HUES64 (cell line): Measurements from ENCODE around the gene CST7.

Experiments
- H3K27ac ChIP-seq: 2 replicates; pipeline ENCODE4 v1.7.0; 2013; ENCODE audit warnings: low read depth, low read length, inconsistent platforms
- H3K27me3 ChIP-seq: 2 replicates; pipeline ENCODE4 v1.6.1; 2013; ENCODE audit warnings: mild to moderate bottlenecking, low read length; ENCODE audit not compliant: insufficient read depth
- H3K36me3 ChIP-seq: 2 replicates; pipeline ENCODE4 v1.6.1; 2013; ENCODE audit warnings: mild to moderate bottlenecking, low read length; ENCODE audit not compliant: insufficient read depth
- H3K4me1 ChIP-seq: 2 replicates; pipeline ENCODE4 v1.6.1; 2013; ENCODE audit warnings: mild to moderate bottlenecking, low read length, moderate library complexity; ENCODE audit not compliant: insufficient read depth
- H3K4me3 ChIP-seq: 2 replicates; pipeline ENCODE4 v1.5.1; 2013; ENCODE audit warnings: mild to moderate bottlenecking, low read length, moderate library complexity
- H3K9ac ChIP-seq: 2 replicates; pipeline ENCODE4 v1.6.1; 2013; ENCODE audit warnings: mild to moderate bottlenecking, low read depth, low read length
- H3K9me3 ChIP-seq: 2 replicates; pipeline ENCODE4 v1.6.1; 2013; ENCODE audit warnings: low read depth, low read length; ENCODE audit not compliant: insufficient read depth
- WGBS: fragments of 150-250, 120-280 bp; methylation state at CpG from one replicate; pipeline ENCODE4 v1.1.7; 2013; ENCODE audit warnings: missing lambda C conversion rate; 5-methylcytosine and 5-hydroxymethylcytosine counted together

CST7 gene

DNA sequence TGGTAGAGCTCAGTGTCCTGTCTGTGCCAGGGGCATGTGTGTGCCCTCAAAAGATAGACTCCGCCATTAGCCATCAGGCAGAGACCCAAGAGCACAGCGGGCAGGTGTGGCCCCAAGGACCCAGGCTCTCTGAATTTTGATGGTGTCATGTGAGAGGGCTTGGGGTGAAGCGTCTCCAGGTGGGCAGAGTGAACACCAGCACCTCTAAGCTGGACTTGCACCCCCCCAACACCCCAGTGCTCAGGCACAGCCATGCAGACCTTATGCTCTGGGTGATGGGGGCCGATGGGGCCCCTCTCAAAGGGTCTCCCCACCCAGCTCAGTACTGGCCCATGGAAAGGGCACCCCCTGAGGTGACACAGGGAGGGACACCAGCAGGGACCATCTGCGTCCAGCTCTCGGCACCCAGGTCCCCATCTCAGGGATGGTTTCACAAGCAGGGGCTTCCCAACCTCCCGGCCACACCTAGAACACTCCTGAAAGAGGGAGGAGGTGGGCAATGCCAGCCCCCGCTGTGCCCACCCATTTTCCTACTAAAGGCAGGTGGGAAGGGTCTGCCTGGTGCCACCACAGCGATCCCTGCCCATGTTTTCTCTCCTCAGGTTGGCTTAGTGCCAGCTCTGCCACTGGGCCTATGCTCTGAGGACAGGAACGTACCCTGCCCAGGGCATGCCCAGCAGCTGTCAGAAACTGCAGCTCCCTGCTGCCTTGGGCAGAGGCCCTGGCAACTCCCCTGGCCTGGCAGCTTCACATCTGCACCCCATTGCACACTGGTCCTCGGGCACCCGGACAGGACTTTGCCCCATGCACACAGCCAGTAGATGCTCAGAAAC lies 3.5 kb downstream of the CST7 start:
- H3K27ac ChIP-seq: no peak overlapping the region
- no peaks in the 10 kb centered on the region for H3K36me3 ChIP-seq
- H3K27me3 ChIP-seq: no peaks in the 10 kb centered on the region
- WGBS: 91% methylated on average over 12 of the region's 12 CpGs
- no peak overlapping the region for H3K4me3 ChIP-seq
- no peak overlapping the region for H3K9ac ChIP-seq
- H3K9me3 ChIP-seq: no peaks in the 10 kb centered on the region
- H3K4me1 ChIP-seq: peaks cover 5% of the 10 kb centered on the region; the same call in 1 of the 2 replicates

DNA sequence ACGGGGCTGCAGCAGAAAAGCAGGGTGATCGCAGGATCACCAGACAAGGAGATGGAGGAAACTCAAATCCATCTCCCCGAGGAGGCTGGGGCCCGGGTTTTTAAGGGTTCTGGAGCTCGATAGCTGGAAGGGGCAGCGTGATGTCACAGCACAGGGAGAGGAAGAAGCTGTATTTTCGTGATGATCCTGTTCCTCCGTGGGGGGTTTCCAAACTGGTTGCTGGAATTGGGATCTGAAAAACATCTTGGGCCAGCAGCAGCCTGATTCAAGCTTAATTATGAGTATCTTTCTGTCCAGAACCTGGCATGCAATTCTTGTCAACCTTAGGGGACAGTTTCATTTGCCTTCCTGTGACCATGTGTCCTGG lies 4.1 kb downstream of the CST7 start:
- Histone ChIP-seq H3K27me3 (no peaks in the 10 kb centered on the region), H3K36me3 (peaks cover 5% of the 10 kb centered on the region; the same call in 1 of the 2 replicates), H3K4me3 (no peak overlapping the region), H3K4me1 (peaks cover 5% of the 10 kb centered on the region; the same call in 1 of the 2 replicates), H3K27ac (no peak overlapping the region), H3K9me3 (no peaks in the 10 kb centered on the region), H3K9ac (no peak overlapping the region)
- whole genome bisulfite sequencing: 93% methylated on average over 8 of the region's 8 CpGs

DNA sequence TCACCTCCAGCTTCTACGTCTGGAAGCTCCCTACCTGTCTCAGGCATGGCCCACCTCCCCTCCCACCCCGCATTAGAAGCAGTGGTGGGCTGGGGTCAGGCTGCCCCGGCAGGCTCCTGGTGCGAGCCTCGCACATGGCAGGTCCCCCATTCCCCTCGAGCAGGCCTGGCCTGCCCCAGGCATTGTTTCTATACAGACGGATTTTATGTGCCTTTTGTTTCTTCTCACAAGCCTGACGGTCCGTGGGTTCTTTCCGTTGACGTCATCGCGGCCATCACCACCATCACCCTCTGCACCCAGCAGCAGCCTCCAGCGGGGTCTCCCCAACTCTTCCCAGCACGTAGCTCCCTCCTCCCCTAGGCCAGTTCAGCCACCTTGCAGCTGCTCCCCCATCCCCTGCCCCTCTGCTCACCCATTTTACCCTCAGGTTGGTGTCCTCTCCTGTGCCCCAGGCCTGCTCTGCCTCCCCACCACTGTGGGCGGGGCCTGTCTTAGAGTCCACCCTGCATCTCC lies 4.6 kb downstream of the CST7 start:
- WGBS: 89% methylated on average over 16 of the region's 16 CpGs
- no peaks in the 10 kb centered on the region for H3K27me3 ChIP-seq
- peaks cover 5% of the 10 kb centered on the region; the same call in 1 of the 2 replicates for H3K4me1 ChIP-seq
- no peak overlapping the region for H3K9ac ChIP-seq
- H3K27ac ChIP-seq: no peak overlapping the region
- no peaks in the 10 kb centered on the region for H3K9me3 ChIP-seq
- H3K4me3 ChIP-seq: no peak overlapping the region
- peaks cover 9% of the 10 kb centered on the region; the same call in 1 of the 2 replicates for H3K36me3 ChIP-seq

DNA sequence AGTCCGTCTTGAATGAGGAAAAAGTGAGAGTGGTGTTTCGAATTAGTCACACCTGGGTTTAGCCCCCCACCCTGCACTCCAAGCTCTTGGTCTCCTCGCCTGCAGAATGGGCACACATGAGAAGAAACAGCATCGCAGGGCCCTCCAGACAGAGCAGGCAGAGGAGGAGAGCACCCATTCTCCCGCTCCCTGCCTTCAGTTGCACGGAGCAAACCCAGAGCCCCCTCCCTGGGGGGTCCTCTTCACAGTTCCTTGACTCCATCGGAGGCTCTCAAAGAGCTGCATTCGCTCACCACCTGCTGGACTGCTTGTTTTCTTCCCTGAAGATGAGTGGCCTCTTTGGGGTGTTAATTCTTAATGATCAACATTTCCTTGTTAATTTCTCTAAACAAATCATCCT lies 5.1 kb downstream of the CST7 start:
- Histone ChIP-seq H3K27ac (no peak overlapping the region), H3K36me3 (peaks cover 14% of the 10 kb centered on the region; the same call in 1 of the 2 replicates), H3K9ac (no peak overlapping the region), H3K27me3 (no peaks in the 10 kb centered on the region), H3K4me1 (peaks cover 5% of the 10 kb centered on the region; the same call in 1 of the 2 replicates), H3K4me3 (no peak overlapping the region), H3K9me3 (no peaks in the 10 kb centered on the region)
- WGBS: 72% methylated on average over 8 of the region's 8 CpGs

DNA sequence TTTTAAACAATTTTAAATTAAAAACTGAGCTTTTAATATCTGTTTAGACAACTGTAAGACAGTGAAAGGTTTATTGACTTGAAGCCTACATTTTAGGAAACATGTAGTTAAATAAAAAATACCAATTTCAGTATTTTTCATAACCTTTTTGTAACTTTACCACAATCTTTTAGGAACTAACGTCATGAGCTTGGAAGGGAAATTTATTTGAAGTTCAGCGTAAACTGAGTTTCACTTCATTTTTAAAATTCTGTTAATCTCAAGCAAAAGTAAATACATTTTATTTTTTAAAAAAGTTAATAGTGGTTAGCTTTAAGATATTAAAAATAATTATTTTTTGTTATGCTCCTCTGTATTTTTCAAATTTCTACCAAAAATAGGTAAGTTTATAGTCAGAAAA lies 5.5 kb downstream of the CST7 start:
- no peaks in the 10 kb centered on the region for H3K9me3 ChIP-seq
- H3K27me3 ChIP-seq: no peaks in the 10 kb centered on the region
- WGBS: no CpG with 5 or more reads among the region's 2 CpGs
- no peak overlapping the region for H3K27ac ChIP-seq
- H3K9ac ChIP-seq: no peak overlapping the region
- peaks cover 15% of the 10 kb centered on the region; the same call in 1 of the 2 replicates for H3K36me3 ChIP-seq
- H3K4me3 ChIP-seq: no peak overlapping the region
- H3K4me1 ChIP-seq: peaks cover 5% of the 10 kb centered on the region; the same call in 1 of the 2 replicates

DNA sequence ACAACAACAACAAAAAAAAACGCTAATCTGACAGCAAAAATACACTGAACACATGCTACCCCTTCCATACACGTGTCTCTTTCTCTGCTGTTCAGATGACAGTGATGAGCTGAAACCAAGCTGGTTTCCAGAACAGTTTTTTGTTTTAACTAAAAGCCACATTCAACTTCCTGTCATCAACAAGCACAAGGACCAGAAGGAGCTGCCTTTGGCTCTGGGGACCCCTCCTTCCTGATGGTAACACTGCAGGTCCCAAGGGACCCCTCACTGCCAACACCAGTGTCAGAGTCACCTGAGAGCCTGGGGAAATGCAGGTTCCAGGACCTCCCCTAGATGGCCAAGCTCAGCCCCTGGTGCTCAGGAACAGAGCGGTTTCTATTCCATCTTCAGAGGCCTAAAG lies 6.0 kb downstream of the CST7 start:
- H3K4me3 ChIP-seq: no peak overlapping the region
- peaks cover 15% of the 10 kb centered on the region; the same call in 1 of the 2 replicates for H3K36me3 ChIP-seq

DNA sequence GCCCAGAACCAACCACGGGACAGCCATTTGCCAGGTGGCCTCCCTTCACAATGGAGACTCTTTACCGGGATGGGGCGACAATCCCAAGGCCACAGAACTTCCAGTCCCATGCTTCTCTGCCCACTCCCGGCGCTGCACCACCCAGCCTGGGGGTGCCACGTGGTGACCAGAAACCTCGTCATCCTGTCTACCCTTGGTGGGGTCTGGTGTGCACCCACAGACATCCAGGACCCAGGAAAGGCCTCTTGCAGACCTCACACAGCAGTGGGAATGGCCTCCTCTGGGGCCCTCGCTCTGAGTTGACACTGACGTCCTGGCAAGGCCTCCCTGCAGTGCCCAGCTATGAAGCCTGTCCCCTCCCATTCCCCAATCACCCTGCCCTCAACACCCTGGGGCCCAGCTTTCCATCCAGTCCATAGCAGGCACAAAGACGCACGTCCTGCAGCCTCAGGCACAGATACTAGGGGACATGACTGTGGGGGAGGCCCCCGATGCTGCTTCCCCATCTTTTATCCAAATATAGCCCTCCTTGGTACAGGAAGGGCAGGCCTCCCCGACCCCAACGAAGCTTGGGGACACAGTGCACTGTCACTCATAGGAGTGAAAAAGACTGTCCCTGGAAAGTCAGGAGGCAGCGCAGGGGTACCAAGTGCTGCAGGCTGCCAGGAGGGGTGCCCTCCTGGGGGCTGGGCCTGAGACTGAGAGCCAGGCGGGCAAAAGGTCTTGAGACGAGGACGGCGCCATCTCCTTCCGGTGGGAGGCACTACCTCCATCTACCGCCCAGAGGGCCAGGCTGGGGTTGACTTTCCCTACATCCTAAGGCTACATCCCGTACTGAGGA lies 7.2 kb downstream of the CST7 start:
- Histone ChIP-seq H3K9me3 (no peaks in the 10 kb centered on the region), H3K36me3 (peaks cover 24% of the 10 kb centered on the region; the same call in 1 of the 2 replicates), H3K9ac (no peak overlapping the region), H3K4me1 (peaks cover 5% of the 10 kb centered on the region; the same call in 1 of the 2 replicates), H3K4me3 (no peak overlapping the region), H3K27ac (no peak overlapping the region), H3K27me3 (no peaks in the 10 kb centered on the region)
- 92% methylated on average over 22 of the region's 22 CpGs for WGBS

More for the DNA sequence above, 6.0 kb downstream of the CST7 start:
- no peaks in the 10 kb centered on the region for H3K9me3 ChIP-seq
- WGBS: 96% methylated on average over 3 of the region's 3 CpGs
- H3K27ac ChIP-seq: no peak overlapping the region
- peaks cover 5% of the 10 kb centered on the region; the same call in 1 of the 2 replicates for H3K4me1 ChIP-seq
- H3K9ac ChIP-seq: no peak overlapping the region
- no peaks in the 10 kb centered on the region for H3K27me3 ChIP-seq

DNA sequence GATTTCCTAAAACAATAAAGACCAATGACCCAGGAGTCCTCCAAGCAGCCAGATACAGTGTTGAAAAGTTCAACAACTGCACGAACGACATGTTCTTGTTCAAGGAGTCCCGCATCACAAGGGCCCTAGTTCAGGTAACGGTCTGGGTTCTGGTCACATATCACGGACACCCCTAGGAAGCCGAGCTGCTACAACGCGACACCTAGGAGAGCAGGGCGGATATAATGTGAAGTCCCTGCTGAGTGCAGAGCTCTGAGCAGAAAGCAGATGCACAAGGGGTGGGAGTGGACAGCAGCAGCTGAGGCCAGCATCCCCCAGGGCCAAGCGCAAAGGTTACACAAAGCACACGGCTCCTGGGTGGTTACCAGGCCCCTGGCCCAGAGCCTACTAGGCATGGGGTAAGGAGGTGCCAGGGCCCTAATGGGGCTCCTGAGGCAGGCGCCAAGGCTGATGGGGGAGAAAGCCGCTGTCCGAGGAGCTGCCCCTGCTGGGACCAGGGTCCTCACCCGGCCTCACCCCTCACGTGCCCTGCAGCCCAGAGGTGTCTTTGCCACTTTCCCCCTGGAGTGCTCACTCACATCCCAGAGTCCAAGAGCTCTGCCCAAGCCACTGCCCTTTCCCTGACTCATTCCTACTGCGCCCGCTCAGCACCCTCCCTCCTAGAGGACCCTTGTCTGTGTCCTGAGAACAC lies 8.4 kb downstream of the CST7 start:
- Histone ChIP-seq H3K9ac (no peak overlapping the region), H3K27me3 (no peaks in the 10 kb centered on the region), H3K36me3 (peaks cover 35% of the 10 kb centered on the region), H3K4me3 (no peak overlapping the region), H3K9me3 (no peaks in the 10 kb centered on the region), H3K4me1 (peaks cover 5% of the 10 kb centered on the region; the same call in 1 of the 2 replicates), H3K27ac (no peak overlapping the region)
- WGBS: 88% methylated on average over 18 of the region's 18 CpGs

DNA sequence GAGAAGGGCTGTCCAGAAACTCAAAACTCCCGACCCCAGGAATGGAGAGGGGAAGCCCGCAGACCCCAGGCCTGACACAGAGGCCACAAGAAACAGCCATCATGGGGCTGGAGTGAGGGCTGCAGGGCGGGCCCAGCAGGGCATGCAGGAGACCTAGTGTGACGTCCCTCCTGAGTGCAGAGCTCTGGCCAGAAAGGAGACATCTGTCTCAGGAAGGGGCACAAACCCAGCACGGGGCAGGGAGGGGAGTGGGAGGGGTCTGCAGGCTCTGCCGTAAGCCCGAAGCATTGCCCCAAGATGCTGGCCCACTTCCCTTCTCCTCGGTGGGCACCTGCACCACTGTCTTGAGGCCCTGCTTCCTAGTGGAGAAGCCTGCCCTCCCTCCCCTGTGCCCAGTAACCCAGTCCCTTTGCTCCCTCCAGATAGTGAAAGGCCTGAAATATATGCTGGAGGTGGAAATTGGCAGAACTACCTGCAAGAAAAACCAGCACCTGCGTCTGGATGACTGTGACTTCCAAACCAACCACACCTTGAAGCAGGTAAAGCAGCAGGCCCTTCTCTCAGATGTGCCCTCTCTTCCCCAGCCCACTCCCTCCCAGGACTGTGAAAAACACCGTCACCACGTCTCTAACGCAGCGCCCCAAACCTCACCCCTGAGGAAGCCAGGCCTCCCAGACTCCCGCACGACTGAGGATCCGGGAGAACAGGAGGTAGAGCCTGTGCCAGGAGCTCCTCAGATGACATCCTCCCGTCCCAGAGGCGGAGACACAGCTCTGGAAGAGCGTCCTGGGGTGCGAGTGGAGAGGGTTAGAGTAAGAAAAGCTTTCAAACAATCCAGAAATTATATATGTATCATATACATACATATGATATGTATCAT lies 9.7 kb downstream of the CST7 start:
- Histone ChIP-seq H3K9ac (no peak overlapping the region), H3K27me3 (no peaks in the 10 kb centered on the region), H3K9me3 (no peaks in the 10 kb centered on the region), H3K4me1 (peaks cover 5% of the 10 kb centered on the region; the same call in 1 of the 2 replicates), H3K4me3 (no peak overlapping the region), H3K27ac (no peak overlapping the region), H3K36me3 (peaks cover 48% of the 10 kb centered on the region)
- 95% methylated on average over 19 of the region's 20 CpGs for WGBS
